HepG2 (cell line): Measurements from ENCODE around the gene EPHX1. TPM values are rescaled to one million over a fixed set of nuclear protein-coding genes. Genes with fewer than 3 reads are reported as not detected.

Experiments
- EEA1 ChIP-seq: sonication (generic); formaldehyde crosslinking; IDR thresholded peaks from 2 replicates; pipeline ENCODE4 v1.5.1; 2020; ENCODE audit warnings: mild to moderate bottlenecking, missing genetic modification reagents, borderline replicate concordance
- KLF6 ChIP-seq: IDR thresholded peaks from 2 replicates; pipeline ENCODE4 v1.8.0; 2016; ENCODE audit warnings: missing biosample characterization, missing genetic modification reagents
- MED13 ChIP-seq: sonication (generic); formaldehyde crosslinking; IDR thresholded peaks from 2 replicates; pipeline ENCODE4 v1.5.0; 2020; ENCODE audit warnings: missing genetic modification reagents
- MXD4 ChIP-seq: IDR thresholded peaks from 2 replicates; pipeline ENCODE4 v1.6.1; 2016; ENCODE audit warnings: mild to moderate bottlenecking, missing biosample characterization, missing genetic modification reagents
- NR2F1 ChIP-seq, 2 experiments: fragments of 450-650 bp in 1 of 2; formaldehyde crosslinking in 1 of 2; IDR thresholded peaks; 2 replicates each; pipeline versions ENCODE4 v1.5.0 to v1.6.1; 2016 to 2020; ENCODE audit warnings: mild to moderate bottlenecking in 1 of 2, missing compliant biosample characterization in 1 of 2, missing genetic modification reagents in 1 of 2, moderate library complexity in 1 of 2
- PAX8 ChIP-seq: sonication (generic); formaldehyde crosslinking; IDR thresholded peaks from 2 replicates; pipeline ENCODE4 v1.8.0; 2022; ENCODE audit warnings: mild to moderate bottlenecking, missing genetic modification reagents, borderline replicate concordance
- PHF8 ChIP-seq: sonication (generic); formaldehyde crosslinking; IDR thresholded peaks from 2 replicates; pipeline ENCODE4 v1.5.0; 2020; ENCODE audit warnings: missing genetic modification reagents
- POLR2AphosphoS2 ChIP-seq: IDR thresholded peaks from 2 replicates; pipeline ENCODE4 v1.6.1; 2011; ENCODE audit warnings: low read depth, low read length, improper control_type of control experiment
- REPIN1 ChIP-seq: sonication (generic); formaldehyde crosslinking; IDR thresholded peaks from 2 replicates; pipeline ENCODE4 v1.8.0; 2022; ENCODE audit warnings: missing genetic modification reagents, low read depth, mild to moderate bottlenecking, borderline replicate concordance
- SMC3 ChIP-seq: IDR thresholded peaks from 2 replicates; pipeline ENCODE4 v1.6.1; 2011; ENCODE audit warnings: low read length, improper control_type of control experiment
- TBX3 ChIP-seq: fragments of 450-650 bp; IDR thresholded peaks from 2 replicates; pipeline ENCODE4 v1.6.1; 2017; ENCODE audit warnings: antibody characterized with exemption, mild to moderate bottlenecking, inconsistent platforms, borderline replicate concordance
- TFAP4 ChIP-seq: sonication (generic); IDR thresholded peaks from 2 replicates; pipeline ENCODE4 v1.6.1; 2016; ENCODE audit warnings: low read depth, borderline replicate concordance
- ZBTB26 ChIP-seq: IDR thresholded peaks from 2 replicates; pipeline ENCODE4 v1.6.1; 2016; ENCODE audit warnings: missing compliant biosample characterization, missing genetic modification reagents, borderline replicate concordance
- ZFYVE20 ChIP-seq: sonication (generic); formaldehyde crosslinking; IDR thresholded peaks from 2 replicates; pipeline ENCODE4 v1.8.0; 2023; ENCODE audit warnings: low read depth, mild to moderate bottlenecking, moderate library complexity, missing genetic modification reagents, borderline replicate concordance
- ZNF280B ChIP-seq: sonication (generic); formaldehyde crosslinking; IDR thresholded peaks from 2 replicates; pipeline ENCODE4 v1.5.0; 2020; ENCODE audit warnings: missing genetic modification reagents, mild to moderate bottlenecking, borderline replicate concordance
- ZNF792 ChIP-seq: IDR thresholded peaks from 2 replicates; pipeline ENCODE4 v1.6.1; 2016
- polyA plus RNA-seq, 8 experiments: library from polyadenylated mRNA; depleted of rRNA in 3 of 8; stranded (reverse) in 7 of 8; unstranded in 1 of 8; fragments of >200 nt; fragmentation: Illumina TruSeq in 4 of 8; extraction: Trizol in 4 of 8; gene quantifications; 2 replicates each; pipeline versions ENCODE4 v1.2.1 to v1.2.3, GENCODE V29; 2011 to 2016; ENCODE audit warnings: low read depth in 4 of 8, missing spikeins in 1 of 8, mixed read lengths in 1 of 8; ENCODE audit not compliant: insufficient read depth in 1 of 8
- total RNA-seq, 5 experiments: library from RNA; depleted of rRNA; stranded (reverse); fragments of >200 nt; fragmentation: Illumina TruSeq; extraction: Trizol; gene quantifications; 2 replicates each; pipeline ENCODE4 v1.2.3, GENCODE V29; 2016; ENCODE audit warnings: low read depth in 1 of 5
- TF ChIP-seq, protein P1 (sequence below): sonication (generic); formaldehyde crosslinking; IDR thresholded peaks from 2 replicates; pipeline ENCODE4 v1.4.0; 2020; ENCODE audit warnings: mild to moderate bottlenecking, missing genetic modification reagents
- TF ChIP-seq, protein P2 (sequence below): sonication (generic); formaldehyde crosslinking; IDR thresholded peaks from 2 replicates; pipeline ENCODE4 v1.9.0; 2021; ENCODE audit warnings: missing genetic modification reagents, borderline replicate concordance

EPHX1 gene
- total and polyA plus RNA-seq, 2 of the 13 experiments (the other 11 are each of a cell fraction or from before 2014, with no cell fraction given): 27.7 to 36.5 TPM

DNA sequence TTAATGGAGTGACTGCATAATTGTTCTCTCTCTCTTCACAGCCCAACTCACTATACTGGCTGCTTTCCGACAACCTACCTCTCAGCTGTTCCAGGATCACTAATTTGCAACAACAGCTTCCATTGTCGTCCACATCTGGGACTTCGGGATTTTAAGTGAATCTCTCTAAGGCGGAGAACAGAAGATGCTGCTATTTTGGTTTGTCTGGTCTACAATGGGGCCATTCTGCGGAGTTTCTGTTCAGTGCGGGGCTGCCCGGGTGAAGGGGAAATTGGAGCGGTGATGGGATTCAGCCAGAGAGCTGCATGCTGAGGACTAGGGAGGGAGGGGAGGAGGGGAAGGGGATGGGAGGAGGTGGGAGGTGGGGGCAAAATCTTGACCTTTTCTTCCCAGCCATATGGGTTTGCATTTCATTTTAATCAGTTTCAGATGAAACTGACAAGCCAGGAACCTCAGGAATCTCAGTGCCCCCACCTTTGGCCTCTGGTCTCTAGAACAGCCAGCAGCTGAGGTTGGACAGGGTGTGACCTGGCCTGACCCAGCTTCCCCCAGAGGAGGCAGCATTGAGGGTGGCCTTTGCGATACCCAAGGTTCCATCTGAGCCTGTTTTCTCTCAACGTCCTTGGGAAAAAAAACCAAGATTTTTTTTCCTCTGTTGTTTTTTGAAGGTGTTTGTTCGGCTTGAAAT is 39.2 kb upstream of the EPHX1 start (continued):
- TF ChIP-seq SMC3 (no peak; the same call in 1 of the 2 replicates), KLF6 (CRISPR knock-in tag) (no peak), NR2F1 (CRISPR knock-in tag; IDR thresholded peaks at IDR 0.05) (peak; percentile 36 to 58; a peak in 2 of 4 replicates), TBX3 (no peak), ZNF792 (no peak), POLR2AphosphoS2 (no peak), ZNF280B (CRISPR knock-in tag) (no peak), ZBTB26 (CRISPR knock-in tag) (peak; percentile 73; the same call in 1 of the 2 replicates), PHF8 (0 out of 2 replicates have a peak, but pooled peaks have one; percentile 13), ZFYVE20 (CRISPR knock-in tag) (no peak), MED13 (CRISPR knock-in tag) (no peak), REPIN1 (CRISPR knock-in tag) (no peak), EEA1 (CRISPR knock-in tag) (no peak), PAX8 (CRISPR knock-in tag) (no peak), MXD4 (CRISPR knock-in tag) (no peak), TFAP4 (peak; percentile 64)
- TF ChIP-seq, protein P1, sequence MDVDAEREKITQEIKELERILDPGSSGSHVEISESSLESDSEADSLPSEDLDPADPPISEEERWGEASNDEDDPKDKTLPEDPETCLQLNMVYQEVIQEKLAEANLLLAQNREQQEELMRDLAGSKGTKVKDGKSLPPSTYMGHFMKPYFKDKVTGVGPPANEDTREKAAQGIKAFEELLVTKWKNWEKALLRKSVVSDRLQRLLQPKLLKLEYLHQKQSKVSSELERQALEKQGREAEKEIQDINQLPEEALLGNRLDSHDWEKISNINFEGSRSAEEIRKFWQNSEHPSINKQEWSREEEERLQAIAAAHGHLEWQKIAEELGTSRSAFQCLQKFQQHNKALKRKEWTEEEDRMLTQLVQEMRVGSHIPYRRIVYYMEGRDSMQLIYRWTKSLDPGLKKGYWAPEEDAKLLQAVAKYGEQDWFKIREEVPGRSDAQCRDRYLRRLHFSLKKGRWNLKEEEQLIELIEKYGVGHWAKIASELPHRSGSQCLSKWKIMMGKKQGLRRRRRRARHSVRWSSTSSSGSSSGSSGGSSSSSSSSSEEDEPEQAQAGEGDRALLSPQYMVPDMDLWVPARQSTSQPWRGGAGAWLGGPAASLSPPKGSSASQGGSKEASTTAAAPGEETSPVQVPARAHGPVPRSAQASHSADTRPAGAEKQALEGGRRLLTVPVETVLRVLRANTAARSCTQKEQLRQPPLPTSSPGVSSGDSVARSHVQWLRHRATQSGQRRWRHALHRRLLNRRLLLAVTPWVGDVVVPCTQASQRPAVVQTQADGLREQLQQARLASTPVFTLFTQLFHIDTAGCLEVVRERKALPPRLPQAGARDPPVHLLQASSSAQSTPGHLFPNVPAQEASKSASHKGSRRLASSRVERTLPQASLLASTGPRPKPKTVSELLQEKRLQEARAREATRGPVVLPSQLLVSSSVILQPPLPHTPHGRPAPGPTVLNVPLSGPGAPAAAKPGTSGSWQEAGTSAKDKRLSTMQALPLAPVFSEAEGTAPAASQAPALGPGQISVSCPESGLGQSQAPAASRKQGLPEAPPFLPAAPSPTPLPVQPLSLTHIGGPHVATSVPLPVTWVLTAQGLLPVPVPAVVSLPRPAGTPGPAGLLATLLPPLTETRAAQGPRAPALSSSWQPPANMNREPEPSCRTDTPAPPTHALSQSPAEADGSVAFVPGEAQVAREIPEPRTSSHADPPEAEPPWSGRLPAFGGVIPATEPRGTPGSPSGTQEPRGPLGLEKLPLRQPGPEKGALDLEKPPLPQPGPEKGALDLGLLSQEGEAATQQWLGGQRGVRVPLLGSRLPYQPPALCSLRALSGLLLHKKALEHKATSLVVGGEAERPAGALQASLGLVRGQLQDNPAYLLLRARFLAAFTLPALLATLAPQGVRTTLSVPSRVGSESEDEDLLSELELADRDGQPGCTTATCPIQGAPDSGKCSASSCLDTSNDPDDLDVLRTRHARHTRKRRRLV (CRISPR knock-in tag): no peak
- TF ChIP-seq, protein P2, sequence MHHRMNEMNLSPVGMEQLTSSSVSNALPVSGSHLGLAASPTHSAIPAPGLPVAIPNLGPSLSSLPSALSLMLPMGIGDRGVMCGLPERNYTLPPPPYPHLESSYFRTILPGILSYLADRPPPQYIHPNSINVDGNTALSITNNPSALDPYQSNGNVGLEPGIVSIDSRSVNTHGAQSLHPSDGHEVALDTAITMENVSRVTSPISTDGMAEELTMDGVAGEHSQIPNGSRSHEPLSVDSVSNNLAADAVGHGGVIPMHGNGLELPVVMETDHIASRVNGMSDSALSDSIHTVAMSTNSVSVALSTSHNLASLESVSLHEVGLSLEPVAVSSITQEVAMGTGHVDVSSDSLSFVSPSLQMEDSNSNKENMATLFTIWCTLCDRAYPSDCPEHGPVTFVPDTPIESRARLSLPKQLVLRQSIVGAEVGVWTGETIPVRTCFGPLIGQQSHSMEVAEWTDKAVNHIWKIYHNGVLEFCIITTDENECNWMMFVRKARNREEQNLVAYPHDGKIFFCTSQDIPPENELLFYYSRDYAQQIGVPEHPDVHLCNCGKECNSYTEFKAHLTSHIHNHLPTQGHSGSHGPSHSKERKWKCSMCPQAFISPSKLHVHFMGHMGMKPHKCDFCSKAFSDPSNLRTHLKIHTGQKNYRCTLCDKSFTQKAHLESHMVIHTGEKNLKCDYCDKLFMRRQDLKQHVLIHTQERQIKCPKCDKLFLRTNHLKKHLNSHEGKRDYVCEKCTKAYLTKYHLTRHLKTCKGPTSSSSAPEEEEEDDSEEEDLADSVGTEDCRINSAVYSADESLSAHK (CRISPR knock-in tag): no peak
